Thoracic aorta (tissue), 2 donors: ENCODE measurements around the gene KMT2D. TPM values are rescaled to one million over a fixed set of nuclear protein-coding genes. Genes with fewer than 3 reads are reported as not detected.
A peak's percentile ranks its signal among the peaks of the same experiment; 100 is the strongest.

Source experiments
- ATAC-seq: fragments of 150-250 bp; one replicate; pipeline ENCODE4 v1.8.0; 2017; ENCODE audit warnings: low read depth; ENCODE audit not compliant: insufficient number of reproducible peaks, low FRiP score
- DNase-seq: peaks from one replicate; pipeline ENCODE4 v3.0.0-alpha.2; 2020; ENCODE audit warnings: low spot score
- H3K27ac ChIP-seq, 2 donors: fragments of 200-600 bp; sonication (generic); 1 replicate in 1 of 2; 2 replicates in 1 of 2; pipeline ENCODE4 v1.5.1; 2016; ENCODE audit warnings: mild to moderate bottlenecking in 2 of 2, moderate library complexity in 2 of 2
- H3K27me3 ChIP-seq: fragments of 200-600 bp; sonication (generic); replicated peaks from 2 replicates; pipeline ENCODE4 v1.6.0; 2016; ENCODE audit warnings: mild to moderate bottlenecking; ENCODE audit not compliant: insufficient read depth
- H3K36me3 ChIP-seq: fragments of 200-600 bp; sonication (generic); one replicate; pipeline ENCODE4 v1.5.1; 2016
- H3K4me1 ChIP-seq, 2 donors: fragments of 200-600 bp; sonication (generic); 1 replicate in 1 of 2; 2 replicates in 1 of 2; pipeline versions ENCODE4 v1.5.1 to v1.6.0; 2016; ENCODE audit warnings: low read depth in 2 of 2, mild to moderate bottlenecking in 1 of 2; ENCODE audit not compliant: control insufficient read depth in 1 of 2
- H3K4me3 ChIP-seq: fragments of 200-600 bp; sonication (generic); 2 replicates; pipeline ENCODE4 v1.5.1; 2016; ENCODE audit warnings: mild to moderate bottlenecking
- H3K9me3 ChIP-seq: fragments of 200-600 bp; sonication (generic); 2 replicates; pipeline ENCODE4 v1.5.1; 2016
- total RNA-seq, 2 donors: library from RNA; depleted of rRNA; stranded (reverse); fragments of >200 nt; gene quantifications; one replicate each; pipeline versions ENCODE4 v1.1.0 to v1.2.3, GENCODE V29; 2016
- TF ChIP-seq, protein P1 (sequence below): fragments of 200-600 bp; sonication (generic); IDR thresholded peaks from one replicate; pipeline ENCODE4 v1.5.1; 2019; ENCODE audit warnings: antibody characterized with exemption

The KMT2D gene
- total RNA-seq, 2 donors from 2014 or later: 56.5 to 101 TPM

DNA sequence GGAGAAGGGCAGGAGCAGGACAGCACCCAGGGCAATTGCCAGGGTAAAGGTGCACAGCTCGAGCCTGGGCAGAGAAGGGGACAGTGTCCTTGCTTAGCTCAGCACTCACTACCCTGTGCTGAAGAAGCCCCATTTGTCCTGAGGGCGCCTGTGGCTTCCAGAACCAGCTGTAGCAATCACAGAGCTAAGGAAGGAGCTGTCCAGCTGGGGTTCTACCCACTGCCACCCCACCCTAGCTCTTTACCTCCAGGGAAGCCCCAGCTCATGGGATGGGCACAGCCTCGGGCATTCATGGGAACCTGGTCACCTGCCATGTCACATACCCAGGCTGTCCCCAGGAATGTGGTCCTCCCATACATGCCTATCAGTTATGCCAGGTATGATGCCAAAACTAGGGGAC, 44.2 kb upstream of the KMT2D start:
- Histone ChIP-seq H3K9me3 (no peaks in the 10 kb centered on the region), H3K27ac (no peak overlapping the region), H3K27me3 (no peaks in the 10 kb centered on the region), H3K4me3 (no peak overlapping the region), H3K36me3 (peaks cover 61% of the 10 kb centered on the region), H3K4me1 (peaks cover 35 to 51% of the 10 kb centered on the region in 2 donors)
- TF ChIP-seq, protein P1, sequence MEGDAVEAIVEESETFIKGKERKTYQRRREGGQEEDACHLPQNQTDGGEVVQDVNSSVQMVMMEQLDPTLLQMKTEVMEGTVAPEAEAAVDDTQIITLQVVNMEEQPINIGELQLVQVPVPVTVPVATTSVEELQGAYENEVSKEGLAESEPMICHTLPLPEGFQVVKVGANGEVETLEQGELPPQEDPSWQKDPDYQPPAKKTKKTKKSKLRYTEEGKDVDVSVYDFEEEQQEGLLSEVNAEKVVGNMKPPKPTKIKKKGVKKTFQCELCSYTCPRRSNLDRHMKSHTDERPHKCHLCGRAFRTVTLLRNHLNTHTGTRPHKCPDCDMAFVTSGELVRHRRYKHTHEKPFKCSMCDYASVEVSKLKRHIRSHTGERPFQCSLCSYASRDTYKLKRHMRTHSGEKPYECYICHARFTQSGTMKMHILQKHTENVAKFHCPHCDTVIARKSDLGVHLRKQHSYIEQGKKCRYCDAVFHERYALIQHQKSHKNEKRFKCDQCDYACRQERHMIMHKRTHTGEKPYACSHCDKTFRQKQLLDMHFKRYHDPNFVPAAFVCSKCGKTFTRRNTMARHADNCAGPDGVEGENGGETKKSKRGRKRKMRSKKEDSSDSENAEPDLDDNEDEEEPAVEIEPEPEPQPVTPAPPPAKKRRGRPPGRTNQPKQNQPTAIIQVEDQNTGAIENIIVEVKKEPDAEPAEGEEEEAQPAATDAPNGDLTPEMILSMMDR: no peak
- DNase-seq (no peak), ATAC-seq (no peak)

DNA sequence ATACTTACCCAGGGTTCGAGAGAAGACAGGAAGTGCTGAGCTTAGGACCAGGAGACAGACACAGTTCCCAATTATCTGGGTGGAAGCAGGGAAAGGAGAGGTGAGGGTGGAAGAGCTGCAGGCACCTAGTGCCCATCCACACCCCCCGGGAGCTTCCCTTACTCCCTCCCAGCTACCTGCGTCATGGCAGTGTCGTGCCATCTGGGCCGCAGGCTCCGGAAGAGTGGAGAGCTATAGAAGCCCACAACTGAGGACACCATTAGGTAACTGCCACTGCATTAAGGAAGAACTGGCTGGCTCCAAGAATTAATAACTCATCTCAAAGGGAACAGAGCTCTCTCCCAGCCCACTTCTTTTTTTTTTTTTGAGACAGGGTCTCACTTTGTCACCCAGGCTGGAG, 39.8 kb upstream of the KMT2D start:
- H3K36me3 ChIP-seq: peaks cover 73% of the 10 kb centered on the region
- H3K9me3 ChIP-seq: no peaks in the 10 kb centered on the region
- H3K27ac ChIP-seq: no peak overlapping the region
- H3K4me3 ChIP-seq: no peak overlapping the region
- TF ChIP-seq, protein P1: no peak
- peaks cover 3 to 11% of the 10 kb centered on the region in 2 donors for H3K4me1 ChIP-seq
- no peak for ATAC-seq
- no peaks in the 10 kb centered on the region for H3K27me3 ChIP-seq
- no peak for DNase-seq

DNA sequence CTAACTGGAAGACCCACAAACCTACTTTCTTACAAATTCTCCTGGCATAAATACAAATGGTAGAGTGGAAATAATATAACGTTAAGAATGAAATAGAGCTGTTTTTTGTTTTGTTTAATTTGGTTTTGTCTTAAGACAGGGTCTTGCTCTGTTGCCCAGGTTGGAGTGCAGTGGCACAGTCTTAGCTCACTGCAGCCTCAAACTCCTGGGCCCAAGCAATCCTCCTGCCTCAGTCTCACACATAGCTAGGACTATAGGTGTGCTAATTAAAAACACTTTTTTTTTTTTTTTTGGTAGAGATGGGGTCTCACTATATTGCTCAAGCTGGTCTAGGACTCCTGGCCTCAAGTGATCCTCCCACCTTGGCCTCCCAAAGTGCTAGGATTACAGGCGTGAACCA, 38.1 kb upstream of the KMT2D start:
- DNase-seq (no peak), ATAC-seq (no peak)
- TF ChIP-seq, protein P1: no peak
- Histone ChIP-seq H3K27ac (no peak overlapping the region), H3K9me3 (no peaks in the 10 kb centered on the region), H3K4me3 (no peak overlapping the region), H3K27me3 (no peaks in the 10 kb centered on the region), H3K4me1 (peaks cover 13 to 16% of the 10 kb centered on the region in 2 donors), H3K36me3 (peaks cover 63% of the 10 kb centered on the region)

DNA sequence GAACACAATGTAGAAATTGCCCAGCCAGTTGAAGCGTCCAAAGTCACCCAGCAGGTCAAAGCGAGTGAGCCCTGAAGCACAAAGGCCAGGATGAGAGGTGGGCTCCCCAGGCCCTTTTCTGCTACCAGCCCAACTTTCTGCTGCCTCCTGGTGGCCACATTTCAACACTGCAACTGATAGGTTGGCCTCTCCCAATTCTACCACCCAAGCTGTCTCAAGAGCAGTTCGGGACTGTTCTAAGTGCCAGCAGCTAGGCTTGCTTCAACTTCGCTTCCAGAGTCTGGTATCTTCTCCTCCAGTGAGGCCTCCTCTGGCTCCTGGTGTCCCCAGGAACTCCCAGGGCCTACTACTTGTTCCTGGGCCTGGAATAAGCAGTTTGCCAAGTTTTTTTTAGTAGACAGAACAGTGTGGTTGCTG, 37.4 kb upstream of the KMT2D start:
- DNase-seq (no peak), ATAC-seq (no peak)
- Histone ChIP-seq H3K9me3 (no peaks in the 10 kb centered on the region), H3K4me3 (no peak overlapping the region), H3K27ac (no peak overlapping the region), H3K36me3 (peaks cover 58% of the 10 kb centered on the region), H3K4me1 (peaks cover 13 to 17% of the 10 kb centered on the region in 2 donors), H3K27me3 (peaks cover 3% of the 10 kb centered on the region)
- TF ChIP-seq, protein P1: peak; percentile 76

DNA sequence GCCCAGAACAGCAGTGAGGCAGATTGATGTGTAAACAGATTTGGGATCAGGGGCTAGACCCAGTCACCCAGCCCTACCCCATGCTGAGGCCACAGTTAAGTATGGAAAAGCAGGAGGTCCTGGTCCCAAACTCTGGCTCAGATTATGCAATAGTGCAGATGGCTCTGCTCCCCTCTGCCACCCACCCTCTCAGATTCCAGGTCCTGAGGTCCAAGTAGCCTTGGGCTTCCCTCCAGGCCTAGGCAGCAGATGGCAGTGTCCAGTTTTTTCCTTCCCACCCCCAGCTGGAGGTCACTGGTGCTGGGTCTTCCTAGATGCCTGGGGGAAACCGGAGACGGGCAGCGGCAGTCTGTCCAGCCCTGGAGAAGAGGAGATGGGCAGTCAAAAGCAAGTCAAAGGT, 36.8 kb upstream of the KMT2D start:
- DNase-seq: no peak
- Histone ChIP-seq H3K9me3 (no peaks in the 10 kb centered on the region), H3K4me1 (peaks cover 14 to 24% of the 10 kb centered on the region in 2 donors), H3K36me3 (peaks cover 51% of the 10 kb centered on the region), H3K27ac (no peak overlapping the region), H3K4me3 (no peak overlapping the region), H3K27me3 (peaks cover 4% of the 10 kb centered on the region)
- no peak for ATAC-seq
- TF ChIP-seq, protein P1: no peak
